ENCODE results near the gene EYS.

Gene EYS

GRCh38 chr6:64696053-64696452 is 1011.0 kb downstream of the EYS start:
- no peak for DNase-seq

- DNase-seq: no peak
Observed at GRCh38 chr6:64694356-64694755, 1012.7 kb downstream of the EYS start.

GRCh38 chr6:64691064-64691463 is 1016.0 kb downstream of the EYS start:
- DNase-seq: no peak

- DNase-seq: no peak
Observed at GRCh38 chr6:64685401-64685800, 1021.6 kb downstream of the EYS start.

- no peak for DNase-seq
Observed at GRCh38 chr6:64683682-64684081, 1023.3 kb downstream of the EYS start.

- DNase-seq: no peak
Observed at GRCh38 chr6:64681416-64682160, 1025.4 kb downstream of the EYS start.

GRCh38 chr6:64680446-64680845 is 1026.6 kb downstream of the EYS start:
- DNase-seq: no peak

- no peak for DNase-seq
Observed at GRCh38 chr6:64679416-64679815, 1027.6 kb downstream of the EYS start.

GRCh38 chr6:64672651-64673050 is 1034.4 kb downstream of the EYS start:
- no peak for DNase-seq

GRCh38 chr6:64672131-64672530 is 1034.9 kb downstream of the EYS start:
- DNase-seq: no peak

GRCh38 chr6:64665137-64665536 is 1041.9 kb downstream of the EYS start:
- DNase-seq: no peak

- no peak for DNase-seq
Observed at GRCh38 chr6:64664480-64664879, 1042.5 kb downstream of the EYS start.

- no peak for DNase-seq
Observed at GRCh38 chr6:64644024-64644423, 1063.0 kb downstream of the EYS start.

- DNase-seq: no peak
Observed at GRCh38 chr6:64630901-64631300, 1076.1 kb downstream of the EYS start.

GRCh38 chr6:64622944-64623343 is 1084.1 kb downstream of the EYS start:
- DNase-seq: no peak

GRCh38 chr6:64602993-64603392 is 1104.0 kb downstream of the EYS start:
- DNase-seq: no peak

- no peak for DNase-seq
Observed at GRCh38 chr6:64591676-64592036, 1115.4 kb downstream of the EYS start.

GRCh38 chr6:64590965-64591675 is 1115.9 kb downstream of the EYS start:
- no peak for DNase-seq

- DNase-seq: no peak
Observed at GRCh38 chr6:64589961-64590360, 1117.1 kb downstream of the EYS start.

- DNase-seq: no peak
Observed at GRCh38 chr6:64580346-64580745, 1126.7 kb downstream of the EYS start.

GRCh38 chr6:64553249-64553786 is 1153.7 kb downstream of the EYS start:
- DNase-seq: no peak

- no peak for DNase-seq
Observed at GRCh38 chr6:64547594-64548268, 1159.3 kb downstream of the EYS start.

GRCh38 chr6:64539917-64540316 is 1167.1 kb downstream of the EYS start:
- no peak for DNase-seq

- DNase-seq: no peak
Observed at GRCh38 chr6:64538722-64539121, 1168.3 kb downstream of the EYS start.
